H1 (cell line): ENCODE data around the gene CCDC73. TPM values are rescaled to one million over a fixed set of nuclear protein-coding genes. Genes with fewer than 3 reads are reported as not detected.

Experiments
- CTCF ChIA-PET: fragments of 300-600 bp; sonication (Branson Sonifier 250); formaldehyde crosslinking; loops from one replicate; lab custom pipeline; 2021; ENCODE audit not compliant: partially characterized antibody; lab: Charles Lee
- POLR2A ChIA-PET: fragments of 300-600 bp; sonication (Branson Sonifier 250); formaldehyde crosslinking; loops from one replicate; lab custom pipeline; 2021; ENCODE audit warnings: inconsistent platforms; ENCODE audit not compliant: partially characterized antibody; lab: Charles Lee
- DNase-seq, 2 experiments: peaks; one replicate each; pipeline versions ENCODE4 v3.0.0 to v3.0.0-alpha.2; 2010 to 2022; ENCODE audit warnings: low spot score in 2 of 2, low read depth in 1 of 2, mixed read lengths in 1 of 2
- FAIRE-seq: peaks from 2 replicates; lab custom pipeline; 2011; peaks lifted over from hg19 to GRCh38; lab: Jason Lieb, UNC
- H2AFZ ChIP-seq: 2 replicates; pipeline ENCODE4 v1.8.1; 2012; ENCODE audit warnings: low read length, inconsistent platforms
- H2AK5ac ChIP-seq: 2 replicates; pipeline ENCODE4 v1.6.1; 2013; ENCODE audit warnings: low read depth, low read length
- H2BK120ac ChIP-seq: replicated peaks from 2 replicates; pipeline ENCODE3; 2013; ENCODE audit warnings: low read depth, low read length, inconsistent platforms
- H2BK12ac ChIP-seq: 2 replicates; pipeline ENCODE4 v1.6.1; 2013; ENCODE audit warnings: low read depth, low read length
- H2BK15ac ChIP-seq: 2 replicates; pipeline ENCODE4 v1.6.1; 2013; ENCODE audit warnings: low read length
- H2BK20ac ChIP-seq: 2 replicates; pipeline ENCODE4 v1.6.1; 2013; ENCODE audit warnings: low read length
- H2BK5ac ChIP-seq: 2 replicates; pipeline ENCODE4 v1.6.1; 2013; ENCODE audit warnings: low read depth, low read length
- H3K14ac ChIP-seq: 2 replicates; pipeline ENCODE4 v1.6.1; 2013; ENCODE audit warnings: inconsistent platforms; ENCODE audit not compliant: insufficient read length
- H3K18ac ChIP-seq: 2 replicates; pipeline ENCODE4 v1.6.1; 2013; ENCODE audit warnings: low read length; ENCODE audit errors: extremely low read depth
- H3K23ac ChIP-seq: 2 replicates; pipeline ENCODE4 v1.6.1; 2013; ENCODE audit warnings: inconsistent platforms; ENCODE audit not compliant: insufficient read length
- H3K23me2 ChIP-seq: 2 replicates; pipeline ENCODE4 v1.6.1; 2013; ENCODE audit warnings: low read depth, low read length
- H3K27ac ChIP-seq: 2 replicates; pipeline ENCODE4 v1.6.1; 2011; ENCODE audit warnings: low read depth, low read length, inconsistent platforms
- H3K27me3 ChIP-seq, 4 experiments: replicated peaks in 1 of 4; 1 replicate in 1 of 4; 2 replicates in 3 of 4; pipeline versions ENCODE4 v1.6.1 to v1.8.1; 2011 to 2013; ENCODE audit warnings: low read length in 3 of 4, mild to moderate bottlenecking in 3 of 4, inconsistent platforms in 2 of 4, mixed read lengths in 2 of 4, moderate library complexity in 1 of 4; ENCODE audit not compliant: control insufficient read depth in 3 of 4, insufficient read depth in 3 of 4; ENCODE audit errors: extremely low read depth in 1 of 4
- H3K36me3 ChIP-seq, 4 experiments: 2 replicates each; pipeline versions ENCODE4 v1.6.1 to v1.8.1; 2011 to 2013; ENCODE audit warnings: mild to moderate bottlenecking in 4 of 4, low read length in 3 of 4, moderate library complexity in 2 of 4, control low read depth in 1 of 4, inconsistent platforms in 1 of 4; ENCODE audit not compliant: insufficient read depth in 4 of 4, control insufficient read depth in 2 of 4
- H3K4ac ChIP-seq: replicated peaks from 2 replicates; pipeline ENCODE3; 2013; ENCODE audit warnings: low read length, low read depth, mixed read lengths, inconsistent platforms; ENCODE audit not compliant: insufficient read length
- H3K4me1 ChIP-seq, 4 experiments: replicated peaks in 1 of 4; 1 replicate in 1 of 4; 2 replicates in 3 of 4; pipeline versions ENCODE4 v1.6.1 to v1.8.1; 2011 to 2013; ENCODE audit warnings: low read length in 3 of 4, inconsistent platforms in 2 of 4, mixed read lengths in 1 of 4; ENCODE audit not compliant: insufficient read depth in 4 of 4, control insufficient read depth in 3 of 4
- H3K4me2 ChIP-seq, 2 experiments: 2 replicates each; pipeline versions ENCODE4 v1.6.1 to v1.8.1; 2011 to 2013; ENCODE audit warnings: low read depth in 2 of 2, low read length in 2 of 2, control low read depth in 1 of 2, inconsistent platforms in 1 of 2, mild to moderate bottlenecking in 1 of 2; ENCODE audit not compliant: insufficient read depth in 1 of 2
- H3K4me3 ChIP-seq, 4 experiments: fragments of 200-600, 300-600 bp in 1 of 4; sonication (generic), shearing (Covaris generic), sonication (Bioruptor Twin) in 1 of 4; 2 replicates each; pipeline versions ENCODE4 v1.5.1 to v1.8.1; 2011 to 2016; ENCODE audit warnings: low read length in 4 of 4, low read depth in 3 of 4, control low read depth in 2 of 4, inconsistent platforms in 2 of 4, mild to moderate bottlenecking in 2 of 4, mixed read lengths in 1 of 4, moderate library complexity in 1 of 4; ENCODE audit not compliant: insufficient read depth in 2 of 4; ENCODE audit errors: extremely low read depth in 1 of 4
- H3K56ac ChIP-seq: replicated peaks from 2 replicates; pipeline ENCODE3; 2013; ENCODE audit warnings: low read depth, mild to moderate bottlenecking, mixed read lengths, low read length, inconsistent platforms; ENCODE audit not compliant: insufficient read length
- H3K79me1 ChIP-seq: 2 replicates; pipeline ENCODE4 v1.6.1; 2013; ENCODE audit warnings: low read depth, low read length, control low read depth
- H3K79me2 ChIP-seq, 2 experiments: 2 replicates each; pipeline versions ENCODE4 v1.6.1 to v1.8.1; 2012 to 2013; ENCODE audit warnings: low read length in 2 of 2, mild to moderate bottlenecking in 2 of 2, inconsistent platforms in 1 of 2; ENCODE audit not compliant: insufficient read depth in 2 of 2, control insufficient read depth in 1 of 2
- H3K9ac ChIP-seq, 4 experiments: replicated peaks in 1 of 4; 1 replicate in 1 of 4; 2 replicates in 3 of 4; pipeline versions ENCODE4 v1.6.1 to v1.8.1; 2011 to 2013; ENCODE audit warnings: low read depth in 3 of 4, low read length in 3 of 4, control low read depth in 2 of 4, mild to moderate bottlenecking in 2 of 4, moderate library complexity in 2 of 4, inconsistent platforms in 1 of 4; ENCODE audit errors: extremely low read depth in 1 of 4
- H3K9me3 ChIP-seq, 2 experiments: 2 replicates each; pipeline versions ENCODE4 v1.6.1 to v1.8.1; 2012 to 2013; ENCODE audit warnings: mild to moderate bottlenecking in 2 of 2, moderate library complexity in 2 of 2, control low read depth in 1 of 2, inconsistent platforms in 1 of 2, low read depth in 1 of 2, low read length in 1 of 2, mixed read lengths in 1 of 2; ENCODE audit not compliant: insufficient read depth in 2 of 2
- H4K20me1 ChIP-seq, 2 experiments: replicated peaks in 1 of 2; 2 replicates each; pipeline versions ENCODE3 to v1.8.1; 2011 to 2013; ENCODE audit warnings: inconsistent platforms in 2 of 2, low read length in 2 of 2, mild to moderate bottlenecking in 1 of 2; ENCODE audit not compliant: insufficient read depth in 2 of 2, control insufficient read depth in 1 of 2
- H4K5ac ChIP-seq: 2 replicates; pipeline ENCODE4 v1.6.1; 2013; ENCODE audit warnings: low read length, low read depth, mixed read lengths, inconsistent platforms; ENCODE audit not compliant: insufficient read length
- H4K8ac ChIP-seq: 2 replicates; pipeline ENCODE4 v1.8.0; 2013; ENCODE audit warnings: mild to moderate bottlenecking, moderate library complexity, low read length, inconsistent platforms; ENCODE audit not compliant: insufficient read depth; ENCODE audit errors: extremely low read depth
- H4K91ac ChIP-seq: replicated peaks from 2 replicates; pipeline ENCODE3; 2013; ENCODE audit warnings: low read length, mixed read lengths, inconsistent platforms; ENCODE audit not compliant: insufficient read length
- BCL11A ChIP-seq, 2 experiments: IDR thresholded peaks; one replicate each; pipeline ENCODE4 v1.6.1; 2011; ENCODE audit warnings: low read depth in 2 of 2, low read length in 2 of 2, mild to moderate bottlenecking in 2 of 2
- CBX8 ChIP-seq: fragments of 300-800, 300-1000 bp; sonication (generic); IDR thresholded peaks from 2 replicates; pipeline ENCODE4 v1.7.1; 2016; ENCODE audit warnings: low read depth, low read length, borderline replicate concordance
- CHD1 ChIP-seq: IDR thresholded peaks from 2 replicates; pipeline ENCODE4 v1.6.1; 2012; ENCODE audit warnings: low read depth, low read length, improper control_type of control experiment
- CREB1 ChIP-seq: IDR thresholded peaks from 2 replicates; pipeline ENCODE4 v1.6.1; 2012; ENCODE audit warnings: inconsistent platforms
- CTCF ChIP-seq, 3 experiments: IDR thresholded peaks; 1 replicate in 2 of 3; 2 replicates in 1 of 3; pipeline versions ENCODE4 v1.5.1 to v1.6.1; 2011; ENCODE audit warnings: low read length in 3 of 3, mild to moderate bottlenecking in 3 of 3, inconsistent platforms in 2 of 3, low read depth in 1 of 3, moderate library complexity in 1 of 3; ENCODE audit not compliant: insufficient read depth in 1 of 3; ENCODE audit errors: control extremely low read depth in 1 of 3
- EGR1 ChIP-seq: IDR thresholded peaks from 2 replicates; pipeline ENCODE4 v1.6.1; 2011; ENCODE audit warnings: low read depth, low read length, borderline replicate concordance
- GTF2F1 ChIP-seq: IDR thresholded peaks from 2 replicates; pipeline ENCODE4 v1.6.1; 2012; ENCODE audit warnings: low read depth, low read length, improper control_type of control experiment, borderline replicate concordance
- HDAC6 ChIP-seq: IDR thresholded peaks from one replicate; pipeline ENCODE4 v1.7.1; 2012; ENCODE audit warnings: low read depth, mild to moderate bottlenecking, inconsistent platforms, low read length, moderate library complexity
- JUN ChIP-seq: IDR thresholded peaks from 2 replicates; pipeline ENCODE4 v1.6.1; 2011; ENCODE audit warnings: low read depth, mild to moderate bottlenecking, improper control_type of control experiment, low read length
- KDM4A ChIP-seq: IDR thresholded peaks from one replicate; pipeline ENCODE4 v1.7.1; 2012; ENCODE audit warnings: low read depth, mild to moderate bottlenecking, moderate library complexity, low read length, inconsistent platforms; ENCODE audit not compliant: severe bottlenecking
- SAP30 ChIP-seq: fragments of 300-600 bp; sonication (generic); IDR thresholded peaks from 2 replicates; pipeline ENCODE4 v1.7.1; 2012; ENCODE audit warnings: low read length, moderate library complexity, mild to moderate bottlenecking, inconsistent platforms; ENCODE audit not compliant: insufficient read depth, insufficient replicate concordance
- SUZ12 ChIP-seq: fragments of 200-600 bp; sonication (generic); IDR thresholded peaks from 2 replicates; pipeline ENCODE4 v1.6.1; 2012; ENCODE audit warnings: mild to moderate bottlenecking, inconsistent platforms, low read length, moderate library complexity, mixed read lengths
- TAF1 ChIP-seq: IDR thresholded peaks from 2 replicates; pipeline ENCODE4 v1.6.1; 2011; ENCODE audit warnings: mild to moderate bottlenecking, low read depth, low read length
- WGBS, 2 experiments: shearing (Covaris generic) in 1 of 2; methylation state at CpG; one replicate each; pipeline versions ENCODE4 v1.1.6 to v1.1.7; 2013 to 2015; ENCODE audit warnings: low lambda C conversion rate in 2 of 2, mixed read lengths in 2 of 2, inconsistent platforms in 1 of 2, low coverage in 1 of 2, missing lambda C conversion rate in 1 of 2; ENCODE audit not compliant: insufficient replicate concordance in 2 of 2, insufficient coverage in 1 of 2, insufficient read length in 1 of 2; ENCODE audit errors: extremely low coverage in 1 of 2, missing lambda C conversion rate in 1 of 2; 5-methylcytosine and 5-hydroxymethylcytosine counted together
- polyA plus RNA-seq, 7 experiments: library from polyadenylated mRNA; depleted of rRNA in 3 of 7; stranded (reverse) in 5 of 7; unstranded in 2 of 7; fragments of >200 nt in 5 of 7; fragments of 200-250 nt in 2 of 7; gene quantifications; 1 replicate in 5 of 7; 2 replicates in 1 of 7; 4 replicates in 1 of 7; pipeline versions ENCODE4 v1.2.1 to v1.2.3, GENCODE V29; 2011 to 2013; ENCODE audit warnings: missing spikeins in 2 of 7, mixed read lengths in 2 of 7
- total RNA-seq: library from RNA; stranded (reverse); fragmentation: NEBNext Ultra II Directional; extraction: Animal tissue kit (Norgen Biotek cat#: 25700); gene quantifications from 2 replicates; pipeline ENCODE4 v1.2.1, GENCODE V29; 2021

CCDC73 gene
- total and polyA plus RNA-seq, 2 of the 8 experiments (the other 6 are each of a cell fraction or from before 2014, with no cell fraction given): not detected

GRCh38 chr11:32817852-32818183 lies 23.4 kb upstream of the CCDC73 start:
- Histone ChIP-seq H2AFZ (no peak overlapping the region), H3K4me1 (no peaks in the 10 kb centered on the region), H3K23ac (no peak overlapping the region), H2BK120ac (no peak overlapping the region), H3K4me2 (no peak overlapping the region), H2AK5ac (no peak overlapping the region), H3K9me3 (no peaks in the 10 kb centered on the region), H3K79me1 (no peaks in the 10 kb centered on the region), H4K8ac (no peak overlapping the region), H2BK5ac (no peak overlapping the region), H3K36me3 (no peaks in the 10 kb centered on the region), H3K4ac (no peak overlapping the region), H2BK12ac (no peak overlapping the region), H2BK15ac (no peak overlapping the region), H3K79me2 (no peaks in the 10 kb centered on the region), H3K27ac (no peak overlapping the region), H3K9ac (no peak overlapping the region), H4K91ac (no peak overlapping the region), H4K5ac (no peak overlapping the region), H3K56ac (no peak overlapping the region), H2BK20ac (no peak overlapping the region), H3K4me3 (no peak overlapping the region), H3K23me2 (no peaks in the 10 kb centered on the region), H4K20me1 (no peaks in the 10 kb centered on the region), H3K14ac (no peak overlapping the region), H3K18ac (no peak overlapping the region), H3K27me3 (no peaks in the 10 kb centered on the region)
- DNase-seq (no peak), FAIRE-seq (no peak)
- CTCF ChIA-PET: interaction anchor here (1.4 kb wide), 1 partner anchor 8 kb away, joined by 6 read pairs; no protein-coding TSS in a partner anchor
- POLR2A ChIA-PET: no interaction called here
- 89% methylated on average over 3 of the region's 3 CpGs; no CpG with 5 or more reads in 1 of the 2 experiments for WGBS, 2 experiments
- no peak for TF ChIP-seq CREB1
- no peak for TF ChIP-seq SUZ12
- no peak for TF ChIP-seq CHD1
- no peak for TF ChIP-seq CTCF (IDR thresholded peaks at IDR 0.05; ENCODE audit: control extremely low read depth in 1 of 3, insufficient read depth in 1 of 3, low read depth in 1 of 3, low read length in 3 of 3)
- no peak for TF ChIP-seq SAP30
- no peak for TF ChIP-seq KDM4A
- TF ChIP-seq BCL11A (IDR thresholded peaks at IDR 0.05; ENCODE audit: low read depth in 2 of 2, low read length in 2 of 2): no peak
- no peak for TF ChIP-seq HDAC6
- TF ChIP-seq CBX8: no peak
- TF ChIP-seq EGR1: no peak
- no peak for TF ChIP-seq TAF1
- TF ChIP-seq GTF2F1: no peak
- no peak for TF ChIP-seq JUN
